ENCODE measurements around the gene HMGB2.

DNA sequence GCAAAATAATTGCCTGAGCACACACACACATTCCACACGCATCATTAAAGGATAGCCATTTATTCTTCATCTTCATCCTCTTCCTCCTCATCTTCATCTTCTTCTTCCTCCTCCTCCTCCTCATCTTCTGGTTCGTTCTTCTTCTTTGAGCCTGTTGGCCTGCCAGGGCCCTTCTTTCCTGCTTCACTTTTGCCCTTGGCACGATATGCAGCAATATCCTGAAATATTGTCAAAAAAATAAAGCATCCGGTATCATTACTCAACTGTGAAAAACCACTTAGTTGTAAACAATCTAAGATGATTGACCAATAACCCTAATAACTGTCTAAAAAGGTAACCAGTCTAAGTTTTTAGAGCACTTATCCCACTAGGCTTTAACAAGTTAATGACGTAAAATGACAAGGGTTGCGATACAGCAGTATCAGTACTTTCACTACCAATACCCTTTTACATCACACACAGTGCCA is 2.1 kb downstream of the HMGB2 start:
- TF ChIP-seq TAF1 (IDR thresholded peaks at IDR 0.05; ENCODE audit: borderline replicate concordance, low read depth, low read length), result no peak
- TF ChIP-seq POLR2A (IDR thresholded peaks at IDR 0.05; ENCODE audit: low read depth, low read length), result no peak

All from GM12892 (cell line).